ENCODE data around the gene ARAP3.

GRCh38 chr5:141681695-141682641 lies at the start of gene ARAP3:
- TF ChIP-seq CTCF (IDR thresholded peaks at IDR 0.05) (no peak), EZH2 (IDR thresholded peaks at IDR 0.05; ENCODE audit: borderline replicate concordance, insufficient read depth, low read depth, low read length, poor library complexity, severe bottlenecking) (no peak)

Data from B cell (primary cell).